ENCODE data around the gene ZC2HC1C. TPM values are rescaled to one million over a fixed set of nuclear protein-coding genes. Genes with fewer than 3 reads are reported as not detected.

Gene ZC2HC1C
- total RNA-seq, 1 donor from 2014 or later: 1.3 TPM

GRCh38 chr14:75070383-75070782 lies 942 bp downstream of the ZC2HC1C start:
- no peak for TF ChIP-seq CTCF (conservative IDR thresholded peaks at IDR 0.05)
- DNase-seq (ENCODE audit: low read depth, low spot score): no peak
- no peak overlapping the region for H3K27ac Mint-ChIP-seq (ENCODE audit: unreplicated experiment)
- H3K36me3 Mint-ChIP-seq (ENCODE audit: low read depth): no peaks in the 10 kb centered on the region
- no peaks in the 10 kb centered on the region for H3K9me3 Mint-ChIP-seq
- H3K4me1 Mint-ChIP-seq: peaks cover 4% of the 10 kb centered on the region
- no peak overlapping the region for H3K4me3 Mint-ChIP-seq
- no peaks in the 10 kb centered on the region for H3K27me3 Mint-ChIP-seq (ENCODE audit: low read depth)

DNA sequence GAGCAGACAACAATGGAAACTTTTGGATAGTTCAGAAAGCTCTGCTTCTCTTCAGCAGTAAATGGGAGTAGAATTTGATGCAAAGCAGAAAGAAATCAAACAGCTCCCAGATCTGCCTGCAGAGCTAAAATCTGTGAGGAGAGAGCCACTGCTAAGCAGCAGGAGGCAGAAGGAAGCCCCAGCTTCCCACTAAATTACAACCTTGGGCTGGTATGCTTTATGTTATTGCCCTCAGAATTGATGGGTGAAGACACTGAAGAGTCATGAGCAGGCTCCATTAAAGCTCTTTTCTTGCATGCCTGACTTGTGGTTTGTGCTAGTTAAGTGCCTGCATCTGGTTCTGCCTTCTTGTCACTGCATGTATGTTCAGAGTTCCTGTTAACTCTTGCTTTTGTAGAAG lies 8.4 kb downstream of the ZC2HC1C start:
- Mint-ChIP-seq H3K4me3 (no peak overlapping the region), H3K27me3 (ENCODE audit: low read depth) (no peaks in the 10 kb centered on the region), H3K4me1 (no peaks in the 10 kb centered on the region), H3K27ac (ENCODE audit: unreplicated experiment) (no peak overlapping the region), H3K36me3 (ENCODE audit: low read depth) (no peaks in the 10 kb centered on the region), H3K9me3 (no peaks in the 10 kb centered on the region)
- TF ChIP-seq CTCF (conservative IDR thresholded peaks at IDR 0.05): no peak
- DNase-seq (ENCODE audit: low read depth, low spot score): no peak

DNA sequence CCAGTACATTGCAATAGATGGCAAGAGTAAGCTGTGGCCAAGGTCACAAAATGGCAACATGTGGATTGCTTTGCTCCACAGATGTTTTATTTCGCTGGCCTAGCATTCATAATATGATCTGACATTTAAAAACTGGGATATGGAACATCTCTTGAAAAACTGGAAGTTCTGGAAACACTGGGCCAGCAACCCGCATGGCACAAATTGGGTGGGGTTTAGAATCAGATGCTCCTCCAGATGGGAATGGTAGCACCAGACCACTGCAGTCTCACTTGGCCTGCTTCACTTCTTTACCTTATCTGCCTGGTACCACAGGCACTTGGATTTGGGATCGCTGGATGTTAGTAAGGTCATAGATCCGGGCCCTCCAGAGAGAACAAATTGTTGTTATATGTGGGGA lies 10.1 kb downstream of the ZC2HC1C start:
- H3K36me3 Mint-ChIP-seq (ENCODE audit: low read depth): no peaks in the 10 kb centered on the region
- H3K9me3 Mint-ChIP-seq: no peaks in the 10 kb centered on the region
- H3K4me1 Mint-ChIP-seq: no peaks in the 10 kb centered on the region
- H3K4me3 Mint-ChIP-seq: no peak overlapping the region
- no peak for DNase-seq (ENCODE audit: low read depth, low spot score)
- H3K27ac Mint-ChIP-seq (ENCODE audit: unreplicated experiment): no peak overlapping the region
- TF ChIP-seq CTCF (conservative IDR thresholded peaks at IDR 0.05): no peak
- no peaks in the 10 kb centered on the region for H3K27me3 Mint-ChIP-seq (ENCODE audit: low read depth)

GRCh38 chr14:75081660-75082229 lies 12.3 kb downstream of the ZC2HC1C start:
- Mint-ChIP-seq H3K4me1 (no peaks in the 10 kb centered on the region), H3K27me3 (ENCODE audit: low read depth) (no peaks in the 10 kb centered on the region), H3K9me3 (no peaks in the 10 kb centered on the region), H3K36me3 (ENCODE audit: low read depth) (no peaks in the 10 kb centered on the region), H3K4me3 (no peak overlapping the region), H3K27ac (ENCODE audit: unreplicated experiment) (no peak overlapping the region)
- TF ChIP-seq CTCF (conservative IDR thresholded peaks at IDR 0.05): no peak
- DNase-seq (ENCODE audit: low read depth, low spot score): no peak

DNA sequence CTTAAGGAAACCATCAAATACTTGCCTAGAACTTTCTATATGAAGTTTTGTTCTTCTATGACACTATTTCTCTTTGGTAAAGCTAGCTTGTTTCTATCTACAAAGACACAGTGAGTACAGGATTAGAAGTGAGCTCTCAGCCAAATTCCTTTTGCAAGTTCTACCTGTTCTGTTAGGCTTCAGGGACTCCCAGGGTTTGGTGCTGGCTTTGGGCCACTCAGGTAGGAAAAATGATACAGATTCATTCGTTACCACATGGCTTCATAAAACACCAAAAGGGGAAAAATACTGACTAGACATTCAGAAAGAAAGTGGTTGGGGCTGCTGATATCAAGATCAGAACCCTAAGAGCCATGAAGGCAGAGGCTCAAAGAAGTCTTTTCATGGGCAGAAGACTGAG lies 13.8 kb downstream of the ZC2HC1C start:
- no peak overlapping the region for H3K4me3 Mint-ChIP-seq
- no peaks in the 10 kb centered on the region for H3K36me3 Mint-ChIP-seq (ENCODE audit: low read depth)
- no peaks in the 10 kb centered on the region for H3K27me3 Mint-ChIP-seq (ENCODE audit: low read depth)
- DNase-seq (ENCODE audit: low read depth, low spot score): no peak
- TF ChIP-seq CTCF (conservative IDR thresholded peaks at IDR 0.05): no peak
- H3K9me3 Mint-ChIP-seq: no peaks in the 10 kb centered on the region
- no peak overlapping the region for H3K27ac Mint-ChIP-seq (ENCODE audit: unreplicated experiment)
- H3K4me1 Mint-ChIP-seq: no peaks in the 10 kb centered on the region

- H3K36me3 Mint-ChIP-seq (ENCODE audit: low read depth): no peaks in the 10 kb centered on the region
- no peak overlapping the region for H3K4me3 Mint-ChIP-seq
- no peak for DNase-seq (ENCODE audit: low read depth, low spot score)
- no peak overlapping the region for H3K27ac Mint-ChIP-seq (ENCODE audit: unreplicated experiment)
- H3K4me1 Mint-ChIP-seq: no peaks in the 10 kb centered on the region
- no peak for TF ChIP-seq CTCF (conservative IDR thresholded peaks at IDR 0.05)
- H3K27me3 Mint-ChIP-seq (ENCODE audit: low read depth): no peaks in the 10 kb centered on the region
- no peaks in the 10 kb centered on the region for H3K9me3 Mint-ChIP-seq
Observed at GRCh38 chr14:75084513-75084912, 15.1 kb downstream of the ZC2HC1C start.

All from neural crest cell (in vitro differentiated cells).